DMS153 treated with DMSO at 0.1 percent for 48 hours (cell line): Measurements from ENCODE around the gene IDH3G.
"Not testable (repeated sequence)": the region's sequence is repeated elsewhere in the genome, so short reads cannot be mapped to it uniquely, and the experiment has no call there.

Experiments used
- DNase-seq: peaks from one replicate; lab custom pipeline; 2025; ENCODE audit not compliant: unreplicated experiment; lab: John Stamatoyannopoulos, UW

The IDH3G gene

GRCh38 chrX:153794018-153794896, at the start of gene IDH3G, which contains the start of gene SSR4:
Gene IDH3G (minus strand): TSS chrX:153794375. CDS start chrX:153794326, 49 bp downstream.
Gene SSR4 (plus strand): TSS chrX:153794668. CDS start chrX:153794688, 20 bp downstream.
- DNase-seq, result peak; percentile 97

- DNase-seq, result no peak
These were observed 42.7 kb upstream of the IDH3G start for GRCh38 chrX:153836921-153837320.

DNA sequence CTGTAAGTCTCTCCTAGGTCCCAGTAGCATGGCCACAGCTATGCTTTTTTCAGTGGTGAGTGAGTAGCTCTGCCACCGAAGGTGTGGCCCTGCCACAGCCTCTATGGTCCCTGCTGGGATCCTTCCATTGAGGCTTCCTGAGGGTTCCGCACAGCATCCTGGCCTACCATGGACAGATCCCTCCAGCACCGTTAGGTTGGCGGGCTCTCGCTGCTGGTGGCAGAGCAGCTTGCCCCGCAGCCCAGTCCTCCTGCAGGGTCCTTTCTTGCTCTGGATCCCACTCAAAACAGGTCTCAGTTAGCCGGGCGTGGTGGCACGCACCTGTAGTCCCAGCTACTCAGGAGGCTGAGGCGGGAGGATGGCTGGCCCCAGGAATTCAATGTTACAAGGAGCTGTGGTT, 38.6 kb upstream of the IDH3G start:
- no peak for DNase-seq

DNA sequence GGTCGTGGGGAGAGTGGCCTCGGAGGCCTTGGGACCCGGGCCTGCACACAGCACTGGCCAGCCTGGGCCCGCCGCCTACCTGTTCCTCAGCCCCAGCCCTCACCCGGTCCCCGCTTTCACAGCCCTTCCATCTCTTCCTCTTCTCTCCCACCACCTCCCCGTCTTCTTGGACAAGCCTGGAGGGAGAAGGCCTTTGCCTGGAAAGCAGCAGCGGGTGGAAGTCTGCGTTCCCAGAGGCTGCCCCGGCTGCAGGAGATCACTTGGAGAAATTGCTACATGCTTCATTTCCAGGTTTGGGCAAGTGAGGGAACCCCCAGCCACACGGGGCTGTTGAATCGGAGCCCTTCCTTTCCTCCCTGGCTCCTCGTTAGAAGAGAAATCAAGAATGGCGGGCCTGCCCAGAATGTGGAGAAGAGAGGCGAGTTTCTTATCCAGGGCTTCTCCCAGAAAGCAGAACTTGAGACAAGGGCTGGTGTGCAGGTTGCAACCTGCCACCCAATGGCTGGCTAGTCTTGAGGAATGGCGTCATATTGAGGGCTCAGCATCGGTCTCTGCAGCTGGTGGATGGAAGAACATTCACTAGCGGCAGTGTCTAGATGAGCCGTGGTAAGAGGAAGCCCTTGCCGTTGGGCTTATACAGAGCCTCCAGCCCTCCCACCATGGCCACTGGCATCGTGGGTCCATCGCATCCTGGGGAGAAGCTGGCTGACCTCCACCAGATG, 37.4 kb upstream of the IDH3G start:
- DNase-seq, result no peak

GRCh38 chrX:153830640-153831428, 36.7 kb upstream of the IDH3G start:
- no peak for DNase-seq

DNA sequence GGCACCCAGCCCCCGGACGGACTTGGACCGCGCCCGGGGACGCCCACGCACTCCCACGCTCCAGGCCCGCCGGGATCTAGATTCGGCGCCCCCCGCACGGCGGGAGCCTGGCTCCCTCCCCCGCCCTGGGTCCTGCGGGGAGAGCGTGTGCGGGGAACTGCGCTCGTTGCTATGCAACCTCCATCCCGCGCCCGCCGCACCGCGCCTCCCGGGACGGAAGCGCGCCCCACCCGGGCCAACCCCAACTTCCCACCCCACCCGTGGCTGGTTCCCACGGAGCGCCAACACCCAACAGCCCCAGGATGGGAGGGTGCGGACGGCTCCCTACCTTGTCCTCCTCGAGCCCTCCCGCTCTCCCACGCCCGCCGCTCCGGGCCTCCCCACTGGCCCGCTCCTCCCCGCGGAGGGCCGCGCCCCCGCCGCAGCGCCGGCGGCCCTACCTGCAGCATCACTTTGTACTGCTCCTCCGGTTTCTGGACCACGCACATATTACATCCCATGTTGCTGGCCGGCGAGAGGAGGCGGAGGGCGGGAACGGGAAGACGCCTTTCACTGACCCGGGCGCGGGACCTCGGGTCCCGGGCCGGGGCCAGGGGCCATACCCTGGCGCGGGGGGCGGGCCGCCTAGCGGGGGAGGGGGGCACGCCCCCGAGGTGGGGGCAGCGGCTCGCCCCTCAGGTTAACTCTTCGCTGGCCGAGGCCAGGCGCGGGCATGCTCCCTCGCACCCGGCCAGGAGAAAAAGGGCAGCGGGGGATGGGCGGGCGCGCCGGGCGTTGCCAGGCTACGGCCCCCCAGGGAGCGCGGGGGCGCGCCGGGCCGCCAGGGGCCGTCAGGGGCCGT, 35.8 kb upstream of the IDH3G start, which contains the start of gene PDZD4:
Gene PDZD4, minus strand, starts transcription at position 746 of the 841 bp plus-strand sequence. Its CDS starts 246 bp downstream, at position 500.
- no peak for DNase-seq

- DNase-seq, result no peak
These were observed 35.3 kb upstream of the IDH3G start for GRCh38 chrX:153829549-153829798.

- no peak for DNase-seq
These were observed 34.8 kb upstream of the IDH3G start for GRCh38 chrX:153828723-153829548.

DNA sequence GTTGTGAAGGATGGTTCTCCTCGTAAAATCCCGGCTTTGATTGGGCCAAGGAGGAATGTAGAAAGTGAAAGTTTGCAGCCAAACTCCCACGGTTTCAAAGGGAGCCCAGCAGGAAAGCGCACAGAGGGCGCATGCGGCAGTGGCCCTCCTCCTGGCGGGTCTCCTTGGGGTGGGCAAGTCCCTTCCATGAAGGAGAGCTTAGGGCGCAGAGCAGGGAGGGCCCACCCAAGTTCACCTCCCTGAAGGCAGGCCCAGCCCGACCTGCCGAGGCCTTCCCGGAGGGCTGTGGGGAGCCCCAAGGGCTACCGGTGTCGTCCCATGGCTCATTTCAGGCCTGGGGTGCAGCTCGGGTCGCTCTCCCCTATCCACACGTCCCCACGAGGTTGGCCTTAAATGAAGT, 34.1 kb upstream of the IDH3G start:
- DNase-seq, result no peak

- DNase-seq, result no peak
These were observed 33.7 kb upstream of the IDH3G start for GRCh38 chrX:153827903-153828302.

- DNase-seq, result no peak
These were observed 32.8 kb upstream of the IDH3G start for GRCh38 chrX:153827016-153827415.

DNA sequence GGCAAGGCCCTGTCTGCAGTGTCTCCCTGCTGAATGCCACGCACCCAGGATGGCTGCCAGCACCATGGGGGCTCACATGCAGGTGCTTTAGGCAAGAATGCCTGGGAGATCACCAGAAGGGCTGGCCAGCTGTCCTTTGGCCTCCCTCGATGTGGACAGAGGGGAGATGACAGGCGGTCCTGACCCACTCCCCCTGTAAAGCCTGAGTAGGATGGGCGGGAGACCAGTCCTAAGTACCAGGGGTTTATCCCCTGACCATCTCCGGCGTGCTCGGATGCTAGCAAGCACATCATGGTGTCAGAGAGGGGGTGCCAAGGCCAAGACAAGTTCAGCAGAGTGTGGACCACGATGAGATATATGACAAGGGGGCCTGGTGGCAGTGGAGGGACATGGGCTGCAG, 30.9 kb upstream of the IDH3G start:
- no peak for DNase-seq

- DNase-seq, result no peak
These were observed 30.2 kb upstream of the IDH3G start for GRCh38 chrX:153824348-153824747.

DNA sequence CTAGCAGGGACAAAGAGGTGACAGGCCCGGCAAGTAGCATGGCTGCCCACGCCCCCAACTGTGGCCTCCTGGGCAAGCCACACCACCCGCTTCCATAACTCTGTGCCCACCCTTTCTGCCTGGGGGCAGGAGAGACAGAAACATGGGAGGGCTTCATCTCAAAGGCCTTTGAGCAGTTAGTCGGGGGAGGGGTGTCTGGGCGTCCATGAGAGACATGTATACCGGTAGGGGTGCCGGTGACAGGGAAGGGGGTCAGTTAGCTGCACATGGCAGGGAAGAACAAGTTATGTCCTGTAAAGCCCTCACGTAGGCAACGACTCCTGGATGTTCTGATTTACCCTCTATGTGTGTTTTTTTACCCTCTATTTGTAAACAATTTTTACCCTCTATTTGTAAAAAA, 26.9 kb upstream of the IDH3G start:
- no peak for DNase-seq

GRCh38 chrX:153820601-153821000, 26.4 kb upstream of the IDH3G start:
- DNase-seq, result no peak

GRCh38 chrX:153819384-153820040, 25.3 kb upstream of the IDH3G start:
- DNase-seq, result peak; percentile 42

DNA sequence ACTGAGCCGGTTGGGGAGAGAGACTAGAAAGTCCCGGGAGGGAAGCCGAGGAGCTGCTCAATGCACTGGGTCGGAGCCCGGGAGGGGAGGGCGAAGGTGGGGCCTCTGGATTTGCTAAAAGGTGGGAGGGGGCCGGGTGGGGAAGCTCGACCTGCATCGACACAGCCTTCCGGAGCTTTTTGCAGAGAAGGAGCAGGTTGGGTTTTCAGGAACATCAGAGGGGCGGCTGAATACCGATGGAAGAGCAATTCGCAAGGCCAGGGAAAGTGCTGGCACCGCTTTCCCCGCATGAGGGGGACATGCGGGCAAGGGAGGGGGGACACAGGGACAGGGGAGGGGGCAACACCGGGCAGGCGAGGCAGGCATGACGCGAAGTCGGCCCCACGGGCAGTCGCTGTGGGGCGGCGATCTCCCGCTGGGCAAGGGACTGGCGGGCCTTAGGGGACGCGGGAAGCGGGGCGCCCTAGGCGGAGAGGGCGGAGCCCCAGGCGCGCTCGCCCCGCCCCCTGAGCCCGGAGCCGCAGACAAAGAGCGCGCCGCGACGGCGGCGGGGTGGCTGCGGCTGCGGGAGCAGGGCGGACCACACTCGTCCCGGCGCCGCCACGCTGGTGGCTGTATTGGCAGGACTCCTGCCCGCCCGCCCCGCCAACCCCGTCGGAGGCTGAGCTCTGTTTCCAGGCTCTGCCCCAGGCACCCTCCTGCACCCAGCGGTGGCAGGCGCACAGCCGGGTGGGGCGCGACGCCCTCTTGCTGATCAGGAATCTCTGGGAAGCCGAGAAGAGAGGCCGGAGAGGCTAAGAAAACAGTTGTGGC, 24.6 kb upstream of the IDH3G start:
- DNase-seq, result peak; percentile 51

GRCh38 chrX:153818064-153818463, 23.9 kb upstream of the IDH3G start:
- not testable (repeated sequence) for DNase-seq
